SK-N-DZ (cell line): ENCODE data around the gene TRERF1.

Experiments used
- DNase-seq: peaks from one replicate; pipeline ENCODE4 v3.0.0-alpha.2; 2015; ENCODE audit warnings: low spot score

The TRERF1 gene

GRCh38 chr6:42251911-42252637 is 199.7 kb downstream of the TRERF1 start:
- no peak for DNase-seq

GRCh38 chr6:42251500-42251899 is 200.2 kb downstream of the TRERF1 start:
- DNase-seq, result no peak

DNA sequence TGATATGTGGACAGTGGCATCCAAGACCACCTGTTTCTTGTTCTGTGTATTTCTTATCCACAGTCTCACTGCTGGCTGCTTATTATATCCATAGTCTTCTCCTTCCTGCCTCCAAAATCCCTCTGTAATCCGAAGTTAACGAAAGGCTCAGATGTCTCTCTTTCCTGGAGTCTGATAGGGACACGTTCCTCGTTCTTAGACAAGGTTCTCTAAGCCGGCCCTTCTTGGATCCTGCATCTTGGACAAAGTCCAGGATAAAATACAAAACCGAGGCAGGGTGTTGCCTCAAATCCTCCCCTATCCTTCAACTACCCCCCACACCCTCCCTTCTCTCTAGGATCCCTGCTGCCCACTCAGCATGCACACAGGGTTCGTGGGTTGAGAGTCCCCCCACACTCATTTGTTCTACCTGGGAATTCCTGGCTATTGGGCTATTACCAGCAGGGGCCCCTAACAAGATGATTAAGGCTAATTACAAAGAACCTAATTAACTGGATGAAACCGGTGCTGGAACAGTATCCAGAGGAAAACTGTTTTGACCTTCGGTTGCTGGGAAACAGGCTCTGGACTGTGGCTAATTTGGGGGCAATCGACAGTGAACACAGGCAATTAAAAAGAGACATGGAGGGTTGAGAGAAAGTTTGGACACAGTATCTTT is 201.3 kb downstream of the TRERF1 start:
- no peak for DNase-seq

- no peak for DNase-seq
These were observed 202.4 kb downstream of the TRERF1 start for GRCh38 chr6:42249279-42249678.

DNA sequence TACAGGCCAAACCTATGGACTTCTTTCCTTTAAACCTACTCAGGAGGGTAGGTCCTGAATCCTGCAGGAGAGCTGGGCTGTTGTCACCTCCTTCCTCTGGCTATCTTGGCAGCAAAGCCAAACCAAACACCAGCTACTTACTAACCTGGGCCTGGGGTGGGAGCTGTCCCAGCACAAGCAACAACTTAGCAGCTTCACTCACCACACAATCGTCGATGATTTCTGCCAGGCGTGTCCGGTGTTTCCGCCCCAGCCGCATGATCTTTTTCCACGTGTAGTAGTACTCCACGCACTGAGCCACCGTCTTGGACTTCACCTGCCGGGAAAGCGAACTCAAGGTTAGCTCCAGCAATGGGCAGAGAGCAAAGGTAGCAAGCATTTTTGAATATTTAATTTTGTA is 208.7 kb downstream of the TRERF1 start:
- no peak for DNase-seq

- DNase-seq, result no peak
These were observed 209.8 kb downstream of the TRERF1 start for GRCh38 chr6:42241915-42242314.

- no peak for DNase-seq
These were observed 211.9 kb downstream of the TRERF1 start for GRCh38 chr6:42239736-42240375.

DNA sequence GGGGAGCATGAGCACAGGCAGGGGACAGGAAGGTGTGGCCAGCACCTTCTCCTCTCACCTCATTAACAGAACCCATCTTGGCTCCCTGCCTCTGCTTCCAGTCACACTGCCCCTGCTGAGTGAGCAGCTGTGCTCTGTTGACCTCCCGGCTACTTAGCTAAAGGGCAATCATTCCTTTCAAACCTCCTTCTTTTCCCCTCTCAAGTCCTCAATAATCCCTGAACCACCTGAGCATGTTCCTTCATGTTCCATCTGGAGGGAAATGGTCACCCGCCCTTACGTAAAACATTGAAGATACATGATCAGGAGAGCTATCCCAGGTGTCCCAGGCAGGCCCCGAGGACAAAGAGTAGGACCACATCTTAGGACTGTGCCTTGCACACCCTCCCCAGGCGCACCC is 212.4 kb downstream of the TRERF1 start:
- no peak for DNase-seq

DNA sequence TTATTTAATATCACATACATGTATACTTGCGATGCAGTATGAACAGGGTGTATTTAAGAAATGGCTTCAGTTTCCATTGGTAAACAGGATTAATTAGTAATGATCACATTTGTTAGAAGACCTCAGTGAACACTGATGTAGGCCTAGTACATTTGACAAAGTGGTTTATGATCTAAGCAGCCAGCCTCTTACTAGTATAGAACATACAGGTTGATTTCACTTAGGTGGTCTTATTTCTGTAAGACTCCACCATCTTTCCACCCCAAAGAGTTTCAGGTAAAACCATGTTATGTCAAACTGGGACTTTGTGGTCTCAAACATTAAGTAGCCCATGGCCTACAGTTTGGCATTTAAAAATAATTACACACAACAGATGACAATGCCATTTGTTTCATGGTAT is 213.9 kb downstream of the TRERF1 start:
- DNase-seq, result no peak

DNA sequence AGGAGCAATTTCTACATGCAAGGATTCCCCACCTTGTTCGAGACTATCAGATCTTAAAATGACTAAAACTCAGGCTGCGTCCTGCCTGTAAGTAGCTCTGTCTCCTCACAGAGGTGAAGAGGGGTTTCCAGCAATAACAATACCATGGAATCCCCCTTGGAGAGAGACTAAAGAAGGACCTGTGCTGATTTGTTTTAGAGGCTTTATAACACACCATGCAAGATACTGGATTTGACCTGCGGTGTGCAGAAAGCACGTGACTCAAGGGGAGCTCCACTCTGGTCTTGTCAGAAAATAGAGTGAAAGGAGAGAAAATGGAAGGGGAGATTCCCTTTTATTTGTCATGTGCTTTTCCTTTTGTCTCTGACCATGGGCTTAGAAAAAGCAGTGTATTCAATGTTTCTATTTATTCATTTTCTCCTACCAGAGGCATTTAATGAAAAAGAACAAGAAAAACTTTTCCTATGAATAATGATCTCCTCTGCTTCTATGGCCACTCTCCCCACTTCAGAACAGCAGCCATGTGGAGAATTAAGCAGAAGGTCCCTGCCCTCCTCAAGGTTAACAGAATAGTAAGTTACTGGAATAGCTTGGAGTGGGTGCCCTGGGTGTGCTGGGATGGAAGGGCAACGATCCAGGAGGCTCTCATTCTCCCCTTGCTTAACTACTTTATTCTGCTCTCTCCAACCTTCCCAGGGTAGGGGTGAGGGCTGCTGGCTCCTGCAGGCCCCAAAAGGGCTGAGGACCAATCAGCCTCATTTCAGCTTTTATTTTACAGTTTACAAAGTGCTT is 214.8 kb downstream of the TRERF1 start:
- DNase-seq, result no peak

GRCh38 chr6:42236030-42236429 is 215.7 kb downstream of the TRERF1 start:
- DNase-seq, result no peak

- no peak for DNase-seq
These were observed 219.7 kb downstream of the TRERF1 start for GRCh38 chr6:42232035-42232434.

- DNase-seq, result no peak
These were observed 221.1 kb downstream of the TRERF1 start for GRCh38 chr6:42230345-42231321.

- DNase-seq, result no peak
These were observed 222.1 kb downstream of the TRERF1 start for GRCh38 chr6:42229506-42230119.

GRCh38 chr6:42228305-42228704 is 223.4 kb downstream of the TRERF1 start:
- DNase-seq, result no peak

DNA sequence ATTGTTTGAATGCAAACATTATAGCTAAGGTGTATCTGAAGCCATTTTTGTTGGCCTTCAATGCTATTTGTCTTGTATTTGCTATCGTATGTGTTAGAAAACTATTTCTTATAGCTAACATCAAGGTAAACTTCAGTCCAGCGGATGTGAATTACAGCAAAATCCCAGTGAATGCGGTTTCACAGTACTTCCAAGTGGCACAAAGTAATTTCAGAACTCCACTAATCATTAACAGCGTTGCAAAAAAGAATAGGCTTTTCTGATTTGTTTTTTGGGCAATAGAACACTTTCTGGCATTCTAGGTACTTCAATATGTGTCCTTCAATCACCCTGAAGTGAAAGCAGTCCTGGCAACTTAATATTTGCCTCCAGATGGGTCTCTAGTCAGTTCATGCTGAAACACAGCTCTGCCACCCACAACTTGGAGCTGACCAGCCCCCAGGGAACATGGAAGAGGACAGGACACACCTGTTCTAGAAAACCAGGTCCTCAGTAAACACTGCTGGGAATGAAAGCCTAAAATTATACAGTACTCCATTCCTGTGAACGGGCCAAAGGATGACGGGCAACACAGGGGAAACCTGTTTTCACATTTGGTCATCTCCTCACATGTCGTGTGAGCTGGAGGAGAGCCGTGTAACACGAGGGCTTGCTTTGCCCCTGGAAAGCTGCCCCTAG is 224.4 kb downstream of the TRERF1 start:
- DNase-seq, result no peak

DNA sequence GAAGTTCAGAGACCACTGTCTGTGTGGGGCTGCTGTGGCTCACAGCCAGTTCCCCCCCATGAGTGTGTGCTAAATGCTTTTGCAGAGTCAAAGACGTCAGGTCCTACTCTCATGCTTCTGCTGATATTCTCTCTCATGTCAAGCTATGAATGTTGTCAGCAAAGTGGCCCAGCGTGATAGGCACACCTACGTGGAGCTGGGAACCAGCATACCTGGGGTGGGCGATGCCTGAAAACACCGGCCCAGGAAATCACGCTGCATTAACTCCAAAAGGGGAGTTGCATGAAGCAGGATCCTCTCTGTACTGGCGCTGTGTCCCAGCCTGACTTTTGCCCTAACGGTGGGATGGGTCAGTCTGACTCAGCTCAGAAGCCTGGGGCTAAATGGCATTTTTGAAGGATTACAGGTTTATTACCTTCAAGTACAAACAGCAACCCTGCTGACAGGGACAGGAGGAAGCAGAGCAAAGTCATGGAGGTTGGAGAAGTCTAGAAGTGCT is 225.0 kb downstream of the TRERF1 start:
- DNase-seq, result no peak

GRCh38 chr6:42226161-42226611 is 225.5 kb downstream of the TRERF1 start:
- no peak for DNase-seq

DNA sequence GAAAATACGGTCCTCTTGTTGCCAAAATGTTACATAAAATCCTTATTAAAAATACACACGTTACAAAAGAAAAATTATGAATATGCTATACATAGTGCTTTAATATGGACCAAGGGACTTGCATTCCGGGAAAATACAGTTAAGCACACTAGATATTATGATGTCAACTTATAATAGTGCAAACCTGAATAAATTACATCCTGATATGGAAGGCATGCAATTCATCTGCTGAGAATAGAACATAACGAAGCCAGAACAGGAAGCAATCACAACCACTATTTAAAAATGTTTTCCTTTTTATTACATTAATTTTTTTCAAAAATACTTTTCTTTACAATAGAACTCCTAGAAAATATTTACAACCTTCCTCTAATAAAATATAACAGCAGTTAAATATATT is 226.3 kb downstream of the TRERF1 start:
- DNase-seq, result no peak

GRCh38 chr6:42225029-42225339 is 226.7 kb downstream of the TRERF1 start:
- no peak for DNase-seq
